HG02885 (cell line): Measurements from ENCODE around the gene BATF.

Experiments
- ATAC-seq: cut with Tn5 transposase; IDR thresholded peaks from one replicate; pipeline ENCODE4 v1.9.1; 2021; ENCODE audit warnings: mild to moderate bottlenecking; ENCODE audit not compliant: unreplicated experiment, poor library complexity

Gene BATF

GRCh38 chr14:75558440-75558839, 36.2 kb downstream of the BATF start:
- no peak for ATAC-seq

GRCh38 chr14:75559045-75559444, 36.8 kb downstream of the BATF start:
- no peak for ATAC-seq

GRCh38 chr14:75559451-75560222, 37.4 kb downstream of the BATF start:
- ATAC-seq, result no peak

GRCh38 chr14:75561013-75561432, 38.8 kb downstream of the BATF start:
- no peak for ATAC-seq

- no peak for ATAC-seq
These were observed 39.8 kb downstream of the BATF start for GRCh38 chr14:75562089-75562488.

GRCh38 chr14:75562489-75562888, 40.2 kb downstream of the BATF start:
- no peak for ATAC-seq

- ATAC-seq, result no peak
These were observed 41.7 kb downstream of the BATF start for GRCh38 chr14:75563931-75564330.

- ATAC-seq, result no peak
These were observed 42.8 kb downstream of the BATF start for GRCh38 chr14:75565056-75565455.

GRCh38 chr14:75566321-75566720, 44.1 kb downstream of the BATF start:
- ATAC-seq, result no peak

GRCh38 chr14:75566752-75567151, 44.5 kb downstream of the BATF start:
- no peak for ATAC-seq

GRCh38 chr14:75568140-75568539, 45.9 kb downstream of the BATF start:
- ATAC-seq, result no peak

- no peak for ATAC-seq
These were observed 46.5 kb downstream of the BATF start for GRCh38 chr14:75568791-75569190.

GRCh38 chr14:75570797-75571196, 48.5 kb downstream of the BATF start:
- no peak for ATAC-seq

- ATAC-seq, result no peak
These were observed 49.8 kb downstream of the BATF start for GRCh38 chr14:75572104-75572503.

GRCh38 chr14:75577090-75577489, 54.8 kb downstream of the BATF start:
- ATAC-seq, result no peak

GRCh38 chr14:75577729-75578101, 55.4 kb downstream of the BATF start:
- ATAC-seq, result peak; percentile 84

- peak; percentile 43 for ATAC-seq
These were observed 56.0 kb downstream of the BATF start, which contains the start of gene FLVCR2 for GRCh38 chr14:75578102-75578785. TSS of gene FLVCR2 (plus strand) at chr14:75578620. CDS start at chr14:75578973, 353 bp downstream.

GRCh38 chr14:75578786-75579337, 56.6 kb downstream of the BATF start:
- peak; percentile 5 for ATAC-seq

- no peak for ATAC-seq
These were observed 57.1 kb downstream of the BATF start for GRCh38 chr14:75579338-75579864.

- no peak for ATAC-seq
These were observed 57.6 kb downstream of the BATF start for GRCh38 chr14:75579882-75580281.

GRCh38 chr14:75587388-75587787, 65.1 kb downstream of the BATF start:
- no peak for ATAC-seq
